ENCODE results near the gene CDIP1. TPM values are rescaled to one million over a fixed set of nuclear protein-coding genes. Genes with fewer than 3 reads are reported as not detected.
A peak's percentile ranks its signal among the peaks of the same experiment; 100 is the strongest.

Gene CDIP1
- total RNA-seq, 2 experiments from 2014 or later, result 31.9 to 32.2 TPM

DNA sequence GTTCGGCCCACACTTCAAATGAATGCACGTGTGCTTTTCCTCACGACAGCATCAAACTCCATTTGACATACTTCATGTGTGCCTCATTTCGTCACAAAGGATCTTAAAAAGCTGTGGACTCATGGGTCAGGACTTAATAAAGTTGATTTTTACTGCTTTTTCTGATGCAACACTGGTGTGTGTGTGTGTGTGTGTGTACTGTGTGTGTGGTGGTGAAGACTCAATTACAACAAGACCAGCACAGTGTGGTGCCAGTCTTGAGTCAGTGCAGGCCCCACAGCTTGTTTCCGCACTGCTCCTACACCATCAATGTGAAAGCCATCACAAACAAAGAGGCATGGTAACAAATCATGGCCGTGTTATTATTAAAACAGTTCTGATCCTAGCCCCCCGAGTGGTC lies 17.7 kb downstream of the CDIP1 start:
- POLR2A ChIA-PET, result no interaction called here
- Mint-ChIP-seq H3K36me3 (ENCODE audit: low read depth) (no peaks in the 10 kb centered on the region), H3K4me3 (no peak overlapping the region), H3K4me1 (ENCODE audit: low read depth) (peaks cover 12% of the 10 kb centered on the region), H3K9me3 (no peaks in the 10 kb centered on the region), H3K27me3 (no peaks in the 10 kb centered on the region), H3K27ac (no peak overlapping the region)
- CTCF ChIA-PET, result interaction anchor here (0.8 kb wide), 1 partner anchor 28 kb away, joined by 3 read pairs; no protein-coding TSS in a partner anchor
- intact Hi-C loops (cut with micrococcal nuclease), result no loop called here
- ATAC-seq (no peak), DNase-seq (no peak)
- TF ChIP-seq, protein P1, sequence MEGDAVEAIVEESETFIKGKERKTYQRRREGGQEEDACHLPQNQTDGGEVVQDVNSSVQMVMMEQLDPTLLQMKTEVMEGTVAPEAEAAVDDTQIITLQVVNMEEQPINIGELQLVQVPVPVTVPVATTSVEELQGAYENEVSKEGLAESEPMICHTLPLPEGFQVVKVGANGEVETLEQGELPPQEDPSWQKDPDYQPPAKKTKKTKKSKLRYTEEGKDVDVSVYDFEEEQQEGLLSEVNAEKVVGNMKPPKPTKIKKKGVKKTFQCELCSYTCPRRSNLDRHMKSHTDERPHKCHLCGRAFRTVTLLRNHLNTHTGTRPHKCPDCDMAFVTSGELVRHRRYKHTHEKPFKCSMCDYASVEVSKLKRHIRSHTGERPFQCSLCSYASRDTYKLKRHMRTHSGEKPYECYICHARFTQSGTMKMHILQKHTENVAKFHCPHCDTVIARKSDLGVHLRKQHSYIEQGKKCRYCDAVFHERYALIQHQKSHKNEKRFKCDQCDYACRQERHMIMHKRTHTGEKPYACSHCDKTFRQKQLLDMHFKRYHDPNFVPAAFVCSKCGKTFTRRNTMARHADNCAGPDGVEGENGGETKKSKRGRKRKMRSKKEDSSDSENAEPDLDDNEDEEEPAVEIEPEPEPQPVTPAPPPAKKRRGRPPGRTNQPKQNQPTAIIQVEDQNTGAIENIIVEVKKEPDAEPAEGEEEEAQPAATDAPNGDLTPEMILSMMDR (IDR thresholded peaks at IDR 0.05), result no peak

DNA sequence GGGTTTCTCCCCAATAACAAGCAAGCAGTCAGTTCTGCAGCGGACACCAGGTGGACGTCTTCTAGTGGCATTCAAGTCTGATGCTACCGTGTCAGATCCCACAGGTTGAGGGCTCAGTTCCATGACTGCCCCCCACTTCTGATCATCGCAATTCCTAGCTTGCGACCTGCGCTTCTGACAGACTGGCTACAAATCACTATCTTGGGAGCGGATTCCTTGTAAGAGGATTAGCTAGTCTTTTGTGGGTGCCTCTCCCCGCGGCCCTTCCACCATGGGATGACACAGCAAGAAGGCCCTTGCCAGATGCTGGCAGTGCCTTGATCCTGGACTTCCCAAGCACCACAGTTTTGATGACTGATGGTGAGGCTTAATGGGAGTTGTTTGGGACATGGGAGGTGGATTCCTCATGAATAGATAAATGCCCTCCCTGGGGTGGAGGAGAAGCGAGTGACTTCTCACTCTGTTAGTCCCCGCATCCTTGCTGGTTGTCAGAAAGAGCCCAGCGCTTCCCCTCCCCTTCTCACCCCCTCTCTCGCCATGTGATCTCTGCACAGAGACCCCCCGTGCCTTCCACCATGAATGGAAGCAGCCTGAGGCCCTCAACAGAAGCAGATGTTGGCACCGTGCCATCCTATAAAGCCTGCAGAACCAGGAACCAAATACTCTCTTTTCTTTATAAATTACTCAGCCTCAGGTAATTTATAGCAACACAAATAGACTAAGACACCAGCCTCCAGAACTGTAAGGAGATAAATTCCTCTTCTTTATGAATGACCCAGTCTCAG lies 19.1 kb downstream of the CDIP1 start:
- CTCF ChIA-PET, result interaction anchor here (1.0 to 2.7 kb wide), 5 partner anchors 10 to 66 kb away, joined by 3 to 23 read pairs (median 7); no protein-coding TSS in a partner anchor
- Mint-ChIP-seq H3K36me3 (ENCODE audit: low read depth) (no peaks in the 10 kb centered on the region), H3K9me3 (no peaks in the 10 kb centered on the region), H3K27me3 (no peaks in the 10 kb centered on the region), H3K27ac (no peak overlapping the region), H3K4me3 (no peak overlapping the region), H3K4me1 (ENCODE audit: low read depth) (peaks cover 24% of the 10 kb centered on the region)
- DNase-seq (no peak), ATAC-seq (no peak)
- intact Hi-C loops (cut with micrococcal nuclease), result no loop called here
- POLR2A ChIA-PET, result interaction anchor here (1.3 kb wide), 1 partner anchor 10 kb away, joined by 3 read pairs; no protein-coding TSS in a partner anchor
- TF ChIP-seq, protein P1 (IDR thresholded peaks at IDR 0.05), result no peak

DNA sequence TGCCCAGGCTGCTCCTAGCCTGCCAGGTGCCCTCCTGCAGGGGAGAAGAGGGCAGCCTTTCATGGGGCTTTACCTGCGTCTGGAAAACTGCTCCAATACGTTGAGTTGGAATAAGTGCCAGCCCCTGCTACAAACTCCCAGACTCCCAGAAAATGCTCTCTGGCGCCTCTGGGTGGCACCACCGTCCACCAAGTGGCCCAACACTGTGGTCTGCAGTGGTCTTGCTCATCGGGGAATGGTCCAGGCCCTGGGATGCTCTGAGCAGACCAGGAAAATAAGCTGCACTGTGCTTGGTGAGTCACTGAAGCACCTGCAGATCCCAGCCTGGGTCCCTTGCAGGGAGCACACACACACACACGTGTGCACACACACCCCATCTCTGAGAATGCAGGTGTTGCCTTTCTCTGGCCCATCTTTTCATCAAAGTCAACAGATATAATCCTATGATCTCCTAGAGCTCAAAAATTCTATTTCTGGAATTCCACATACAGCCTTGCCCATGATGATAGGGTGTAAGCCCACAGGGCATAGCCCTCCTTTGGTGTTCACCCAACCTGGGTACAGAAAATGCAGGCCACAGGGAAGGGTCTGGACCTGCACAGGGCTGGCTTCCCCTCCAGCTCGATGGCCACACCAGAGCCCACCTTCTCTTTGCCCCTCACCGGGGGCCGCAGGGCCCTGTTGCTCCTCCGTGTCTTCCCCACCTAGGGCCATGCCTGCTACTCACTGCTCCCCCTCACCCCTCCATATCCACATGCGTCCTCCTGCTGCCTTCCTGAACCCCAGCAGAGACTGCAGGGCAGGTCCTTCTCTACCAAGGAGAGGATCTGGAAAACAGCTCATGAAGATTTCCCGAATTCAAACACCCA lies 20.5 kb downstream of the CDIP1 start:
- H3K4me1 Mint-ChIP-seq (ENCODE audit: low read depth), result peaks cover 35% of the 10 kb centered on the region
- H3K27me3 Mint-ChIP-seq, result no peaks in the 10 kb centered on the region
- intact Hi-C loops (cut with micrococcal nuclease), result no loop called here
- H3K9me3 Mint-ChIP-seq, result no peaks in the 10 kb centered on the region
- DNase-seq (peak; percentile 27), ATAC-seq (no peak)
- TF ChIP-seq, protein P1 (IDR thresholded peaks at IDR 0.05), result peak; percentile 49
- ChIA-PET POLR2A (interaction anchor here (1.3 kb wide), 1 partner anchor 11 kb away, joined by 3 read pairs; no protein-coding TSS in a partner anchor), CTCF (interaction anchor here (1.0 to 2.7 kb wide), 7 partner anchors 8 to 106 kb away, joined by 3 to 23 read pairs (median 5); partner anchors contain the start of gene NMRAL1)
- H3K4me3 Mint-ChIP-seq, result no peak overlapping the region
- H3K36me3 Mint-ChIP-seq (ENCODE audit: low read depth), result peaks cover 2% of the 10 kb centered on the region
- H3K27ac Mint-ChIP-seq, result no peak overlapping the region

DNA sequence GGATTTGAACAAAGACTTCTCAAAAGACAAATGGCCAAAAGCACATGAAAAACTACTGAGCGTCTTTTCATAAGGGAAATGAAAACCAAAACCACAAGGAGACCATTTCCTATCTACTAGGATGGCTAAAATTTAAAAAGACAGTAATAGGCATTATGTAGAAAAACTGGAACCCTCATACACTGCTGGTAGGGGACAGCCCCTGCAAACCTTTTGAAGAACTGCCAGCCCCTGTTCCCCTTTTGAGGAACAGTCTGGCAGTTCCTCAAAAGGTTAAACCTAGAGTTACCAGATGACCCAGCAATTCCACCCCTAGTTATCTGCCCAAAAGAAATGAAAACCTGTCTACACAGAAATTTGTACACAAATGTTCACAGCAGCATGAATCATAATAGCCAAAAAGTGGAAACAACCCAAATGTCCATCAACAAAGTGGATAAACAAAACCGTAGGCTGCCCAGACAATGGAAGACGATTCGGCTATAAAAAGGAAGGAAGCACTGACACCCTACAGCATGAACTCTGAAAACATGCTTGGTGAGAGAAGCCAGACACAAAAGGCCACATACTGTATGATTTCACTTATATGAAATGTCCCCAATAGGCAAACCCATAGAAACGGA lies 22.9 kb downstream of the CDIP1 start:
- Mint-ChIP-seq H3K4me1 (ENCODE audit: low read depth) (peaks cover 44% of the 10 kb centered on the region), H3K4me3 (peak overlapping the region; percentile 31), H3K36me3 (ENCODE audit: low read depth) (peaks cover 16% of the 10 kb centered on the region), H3K27me3 (no peaks in the 10 kb centered on the region), H3K9me3 (no peaks in the 10 kb centered on the region), H3K27ac (peak overlapping the region; percentile 89)
- ChIA-PET CTCF (interaction anchor here (1.4 to 2.5 kb wide), 4 partner anchors 10 to 70 kb away, joined by 5 to 24 read pairs (median 8); partner anchors contain the start of gene CDIP1), POLR2A (no interaction called here)
- DNase-seq (no peak), ATAC-seq (peak; percentile 66)
- intact Hi-C loops (cut with micrococcal nuclease), result no loop called here
- TF ChIP-seq, protein P1 (IDR thresholded peaks at IDR 0.05), result no peak
